HG03342 (cell line): Measurements from ENCODE around the gene ARID5B.
"Not testable (repeated sequence)": the region's sequence is repeated elsewhere in the genome, so short reads cannot be mapped to it uniquely, and the experiment has no call there.

Source experiments
- ATAC-seq: cut with Tn5 transposase; IDR thresholded peaks from one replicate; pipeline ENCODE4 v1.9.1; 2021; ENCODE audit warnings: mild to moderate bottlenecking, moderate library complexity; ENCODE audit not compliant: unreplicated experiment

The ARID5B gene

GRCh38 chr10:61900829-61901792 is at the start of gene ARID5B:
ARID5B (plus strand) TSS chr10:61901699; CDS start chr10:61901710, 11 bp downstream.
- ATAC-seq: no peak

GRCh38 chr10:61852261-61852660 is 49.2 kb upstream of the ARID5B start:
- no peak for ATAC-seq

- no peak for ATAC-seq
These were observed 45.7 kb upstream of the ARID5B start for GRCh38 chr10:61855771-61856170.

DNA sequence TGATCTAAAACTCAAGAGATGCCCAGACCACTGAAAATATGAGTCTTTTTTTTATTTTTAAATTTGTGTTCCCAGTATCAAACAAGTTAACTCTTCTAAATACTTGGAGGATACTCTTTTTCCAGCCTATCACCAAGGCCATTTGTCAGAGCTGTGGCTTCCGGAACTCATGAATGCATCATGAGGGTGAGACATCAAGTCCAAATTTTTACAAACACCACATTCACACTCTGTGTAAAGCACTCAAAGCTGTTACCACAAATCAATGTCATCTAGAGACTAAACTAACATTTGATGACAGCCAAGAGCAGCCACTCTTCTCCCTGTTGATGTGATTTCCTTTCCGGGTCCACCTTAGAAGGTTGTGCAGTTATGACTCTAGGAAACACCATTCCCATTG is 43.8 kb upstream of the ARID5B start:
- no peak for ATAC-seq

DNA sequence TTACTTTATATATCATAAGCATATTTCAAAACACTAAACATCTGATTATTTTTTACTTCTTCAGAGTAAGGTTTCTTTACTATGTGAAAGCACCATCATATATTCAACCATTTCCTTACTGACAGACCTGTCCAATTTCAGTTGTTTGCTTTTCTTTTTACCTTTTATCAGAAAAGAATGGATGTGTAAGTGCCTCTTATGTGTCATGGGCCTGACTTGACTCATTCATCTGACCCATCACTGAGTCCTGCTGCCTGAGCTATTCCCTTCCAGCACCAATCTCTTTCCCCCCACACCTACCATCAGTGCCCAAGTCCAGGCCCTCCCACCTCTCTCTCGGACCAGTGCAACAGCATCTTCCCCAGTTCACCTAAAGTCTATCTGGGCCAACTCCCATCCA is 41.7 kb upstream of the ARID5B start:
- no peak for ATAC-seq

GRCh38 chr10:61860964-61861758 is 40.3 kb upstream of the ARID5B start:
- ATAC-seq: no peak

- no peak for ATAC-seq
These were observed 37.5 kb upstream of the ARID5B start for GRCh38 chr10:61863981-61864380.

DNA sequence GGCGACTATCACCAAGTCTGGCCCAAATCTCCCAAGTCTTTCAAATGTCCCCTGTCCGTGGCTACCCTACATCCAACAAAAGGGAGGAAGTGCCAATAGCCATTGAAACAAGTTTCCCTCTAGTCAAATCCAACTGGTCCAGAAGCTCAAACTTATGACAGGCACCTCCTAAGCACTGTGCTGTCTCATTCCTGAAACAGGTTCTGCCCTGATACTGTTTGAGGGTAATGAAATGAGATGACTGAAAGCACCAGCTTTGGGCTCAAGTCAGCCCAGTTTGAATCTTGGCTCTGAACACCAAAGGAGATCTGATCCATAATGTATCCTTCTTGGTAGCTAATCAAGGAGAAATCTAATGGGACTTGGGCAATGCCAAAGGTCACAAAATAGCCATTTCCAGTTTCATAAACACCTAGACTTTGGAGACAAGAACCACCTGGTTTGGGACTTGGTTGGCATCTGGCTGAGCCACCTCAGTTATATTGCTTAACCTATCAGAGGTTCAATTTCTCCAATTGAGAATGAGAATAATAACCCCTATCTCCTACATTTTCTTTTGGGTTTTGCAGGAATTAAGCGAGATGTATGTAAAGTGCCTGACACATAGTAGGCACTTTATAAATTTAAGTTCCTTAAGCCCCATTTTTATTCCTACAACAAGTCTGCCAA is 34.7 kb upstream of the ARID5B start:
- no peak for ATAC-seq

- ATAC-seq: not testable (repeated sequence)
These were observed 34.1 kb upstream of the ARID5B start for GRCh38 chr10:61867374-61867773.

DNA sequence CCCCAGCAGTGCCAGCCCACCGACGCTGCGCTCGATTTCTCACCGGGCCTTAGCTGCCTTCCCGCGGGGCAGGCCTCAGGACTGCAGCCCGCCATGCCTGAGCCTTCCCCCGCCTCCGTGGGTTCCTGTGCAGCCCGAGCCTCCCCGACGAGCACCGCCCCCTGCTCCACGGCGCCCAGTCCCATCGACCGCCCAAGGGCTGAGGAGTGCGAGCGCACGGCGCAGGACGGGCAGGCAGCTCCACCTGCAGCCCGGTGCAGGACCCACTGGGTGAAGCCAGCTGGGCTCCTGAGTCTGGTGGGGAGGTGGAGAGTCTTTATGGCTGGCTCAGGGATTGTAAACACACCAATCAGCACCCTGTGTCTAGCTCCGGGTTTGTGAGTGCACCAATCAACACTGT is 33.7 kb upstream of the ARID5B start:
- not testable (repeated sequence) for ATAC-seq

- ATAC-seq: no peak
These were observed 32.3 kb upstream of the ARID5B start for GRCh38 chr10:61869041-61869675.

GRCh38 chr10:61869774-61870525 is 31.5 kb upstream of the ARID5B start:
- no peak for ATAC-seq

DNA sequence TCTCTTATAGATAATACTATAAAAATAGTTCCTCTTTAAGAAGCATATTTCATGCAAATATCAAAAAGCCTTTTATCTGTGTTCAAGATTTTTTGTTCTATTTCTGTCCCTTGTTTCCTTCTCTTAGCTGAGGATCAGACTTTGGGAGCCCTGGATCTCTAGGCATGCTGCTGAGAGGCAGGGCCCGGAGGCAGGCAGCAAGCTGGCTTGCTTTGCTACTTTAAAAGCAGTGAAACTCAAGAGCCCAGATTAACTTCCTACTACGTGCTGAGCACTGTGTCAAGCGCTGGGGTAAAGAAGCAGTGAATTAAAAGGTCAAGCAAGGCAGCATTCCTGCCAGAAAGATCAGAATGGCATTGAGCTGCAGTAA is 31.0 kb upstream of the ARID5B start:
- ATAC-seq: no peak

DNA sequence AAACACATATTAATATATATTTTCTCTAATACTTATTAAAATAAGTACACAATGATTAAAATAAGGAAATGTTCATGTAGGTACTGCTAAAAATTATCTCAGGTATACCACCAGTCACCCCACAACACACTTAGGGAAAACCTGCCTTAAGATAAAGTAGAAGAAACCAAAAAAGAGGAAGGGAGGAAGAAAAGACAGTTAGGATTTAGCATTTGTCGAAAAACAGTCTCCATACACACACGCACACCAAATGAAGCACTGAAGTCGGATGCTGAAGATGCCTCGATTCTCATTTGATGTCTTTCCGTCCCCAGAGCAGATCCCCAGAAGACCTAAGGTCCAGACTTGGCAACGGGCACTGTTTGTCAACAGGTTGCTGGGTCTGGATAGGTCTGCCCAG is 30.0 kb upstream of the ARID5B start:
- no peak for ATAC-seq

DNA sequence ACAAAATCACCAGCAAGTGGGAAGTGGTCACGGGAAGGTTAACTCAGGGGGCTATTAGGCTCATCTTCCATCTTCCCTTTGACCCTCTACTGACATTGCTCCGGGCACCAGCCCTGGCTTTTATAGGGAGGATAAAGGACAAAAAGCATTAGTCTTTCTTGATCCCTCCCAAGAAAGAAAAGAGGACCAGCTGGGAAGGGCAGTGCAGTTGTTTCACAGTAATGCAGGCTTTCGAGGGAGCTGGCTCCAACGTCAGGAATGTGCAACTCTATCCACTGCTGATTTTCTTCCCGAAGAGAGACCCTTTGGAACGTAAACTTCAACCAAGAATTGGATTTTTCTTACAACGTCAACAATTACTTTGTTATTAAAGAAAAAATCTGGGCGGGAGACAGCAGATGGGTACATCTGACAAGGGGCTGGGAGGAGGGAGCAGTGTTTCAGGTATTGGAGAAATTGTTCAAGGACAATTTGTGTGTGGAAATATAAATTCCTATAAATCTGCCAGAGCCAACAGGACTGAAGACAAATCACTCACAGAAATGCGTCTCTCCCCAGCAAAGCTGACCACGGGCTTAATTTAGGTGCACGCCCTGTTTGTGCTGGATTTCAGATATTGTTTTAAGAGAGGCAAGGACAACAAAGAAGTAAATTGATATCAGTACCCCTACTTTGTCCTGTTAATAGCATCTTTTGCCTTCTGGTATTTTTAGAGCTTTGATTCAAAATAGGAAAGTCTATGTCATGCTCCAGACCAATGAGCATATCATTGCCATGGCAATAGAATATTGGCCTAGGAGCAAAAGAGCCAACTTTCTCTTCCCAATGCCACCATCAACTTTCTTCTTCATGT is 23.4 kb upstream of the ARID5B start:
- no peak for ATAC-seq

DNA sequence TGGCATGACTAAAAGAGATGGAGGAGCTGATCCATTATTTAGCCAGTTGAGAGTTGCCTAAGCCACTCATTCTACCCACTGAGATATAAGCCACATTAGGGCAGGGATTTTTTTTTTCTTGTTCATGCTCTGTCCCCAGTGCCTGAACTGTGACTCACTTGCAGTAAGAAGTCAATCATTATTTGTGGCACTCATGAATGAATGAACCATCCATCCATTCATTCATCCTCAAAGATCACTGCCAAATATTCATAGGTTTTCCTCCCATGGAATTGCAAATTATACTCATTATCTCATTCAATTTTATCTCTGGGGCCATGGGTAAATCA is 22.8 kb upstream of the ARID5B start:
- ATAC-seq: no peak

DNA sequence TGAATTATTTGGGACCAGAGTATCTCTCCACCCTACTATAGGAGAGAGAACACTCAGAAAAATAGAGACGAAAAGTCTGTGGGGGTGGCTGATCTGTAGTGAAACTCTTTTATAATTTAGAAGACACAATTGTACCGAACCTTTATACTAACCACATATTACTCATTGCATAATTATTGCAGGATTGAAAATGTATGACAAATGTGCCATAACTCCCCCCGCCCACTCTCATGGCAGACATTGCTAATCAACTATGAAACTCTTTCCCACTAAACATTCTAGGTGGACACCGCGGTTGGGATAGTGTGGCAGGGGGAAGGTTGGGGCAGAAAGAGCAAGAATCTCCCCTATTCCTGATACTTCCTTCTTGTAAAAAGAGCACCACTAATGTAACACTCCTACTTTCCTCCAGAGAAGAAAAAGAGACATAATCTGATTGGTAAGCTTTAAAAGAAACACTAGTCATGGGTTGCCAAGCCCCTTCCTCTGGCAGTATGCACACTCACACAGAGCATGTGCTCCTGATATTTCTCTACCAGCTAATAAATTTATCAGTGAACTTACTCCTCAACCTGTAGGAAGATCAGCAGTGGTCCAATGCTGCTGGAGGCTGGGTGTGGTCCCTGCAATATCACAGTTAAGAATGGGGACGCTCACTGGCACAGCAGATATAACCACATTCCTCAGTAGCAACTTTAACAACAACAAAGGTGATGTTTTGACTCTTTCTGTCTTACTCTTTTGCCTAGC is 18.7 kb upstream of the ARID5B start:
- ATAC-seq: peak; percentile 41

- no peak for ATAC-seq
These were observed 18.0 kb upstream of the ARID5B start for GRCh38 chr10:61883371-61884025.
